Neural cell (in vitro differentiated cells): Measurements from ENCODE around the gene STUM. TPM values are rescaled to one million over a fixed set of nuclear protein-coding genes. Genes with fewer than 3 reads are reported as not detected.

ENCODE experiments used
- H2AFZ ChIP-seq: fragments of 200-600, 300-800 bp; sonication (generic), shearing (Covaris generic); 2 replicates; pipeline ENCODE4 v1.6.0; 2014; ENCODE audit warnings: low read depth, mild to moderate bottlenecking, antibody characterized with exemption, low read length, moderate library complexity
- H3F3A ChIP-seq: fragments of 200-600 bp; shearing (Covaris generic); 2 replicates; pipeline ENCODE4 v1.6.1; 2016; ENCODE audit warnings: mild to moderate bottlenecking, moderate library complexity, mixed read lengths, antibody characterized with exemption, low read length; ENCODE audit not compliant: insufficient read depth, poor library complexity, severe bottlenecking
- H3K27ac ChIP-seq: fragments of 200-600, 300-800 bp; sonication (generic), shearing (Covaris generic); 2 replicates; pipeline ENCODE4 v1.5.1; 2014; ENCODE audit warnings: mild to moderate bottlenecking, low read length, moderate library complexity
- H3K27me3 ChIP-seq: fragments of 300-800, 200-600 bp; sonication (generic), shearing (Covaris generic); 2 replicates; pipeline ENCODE4 v1.6.0; 2014; ENCODE audit warnings: mild to moderate bottlenecking, low read depth, low read length, moderate library complexity; ENCODE audit not compliant: insufficient read depth
- H3K36me3 ChIP-seq: fragments of 300-800, 200-600 bp; sonication (generic), shearing (Covaris generic); 2 replicates; pipeline ENCODE4 v1.5.1; 2014; ENCODE audit warnings: mild to moderate bottlenecking, antibody characterized with exemption, low read length, moderate library complexity; ENCODE audit not compliant: insufficient read depth
- H3K4me2 ChIP-seq: fragments of 300-800, 200-600 bp; sonication (generic), shearing (Covaris generic); 2 replicates; pipeline ENCODE4 v1.6.0; 2014; ENCODE audit warnings: mild to moderate bottlenecking, low read length
- H3K4me3 ChIP-seq: fragments of 300-800, 200-600 bp; sonication (generic), shearing (Covaris generic); 2 replicates; pipeline ENCODE4 v1.5.1; 2014; ENCODE audit warnings: mild to moderate bottlenecking, low read length, moderate library complexity
- H3K79me2 ChIP-seq: fragments of 200-600 bp; shearing (Covaris generic); replicated peaks from 2 replicates; pipeline ENCODE4 v1.6.0; 2014; ENCODE audit warnings: mild to moderate bottlenecking, low read length, moderate library complexity; ENCODE audit not compliant: insufficient read depth
- H3K9ac ChIP-seq: fragments of 300-800, 200-600 bp; sonication (generic), shearing (Covaris generic); 2 replicates; pipeline ENCODE4 v1.6.1; 2016; ENCODE audit warnings: mild to moderate bottlenecking, low read length, mixed read lengths
- H3K9me2 ChIP-seq: fragments of 200-600 bp; shearing (Covaris generic); 2 replicates; pipeline ENCODE4 v1.6.1; 2016; ENCODE audit warnings: mild to moderate bottlenecking, low read length, mixed read lengths; ENCODE audit not compliant: insufficient read depth
- H3K9me3 ChIP-seq: fragments of 200-600, 300-800 bp; sonication (generic), shearing (Covaris generic); 2 replicates; pipeline ENCODE4 v1.6.1; 2016; ENCODE audit warnings: mild to moderate bottlenecking, mixed run types, low read length, moderate library complexity, mixed read lengths
- H4K20me1 ChIP-seq: fragments of 200-600 bp; shearing (Covaris generic); 2 replicates; pipeline ENCODE4 v1.6.1; 2016; ENCODE audit warnings: mild to moderate bottlenecking, mixed run types; ENCODE audit not compliant: insufficient read depth
- EP300 ChIP-seq: fragments of 450-650 bp; conservative IDR thresholded peaks from 2 replicates; pipeline ENCODE4 v1.6.1; 2014; ENCODE audit warnings: antibody characterized with exemption, mild to moderate bottlenecking, moderate library complexity; ENCODE audit not compliant: poor library complexity, severe bottlenecking
- EZH2 ChIP-seq: fragments of 200-600, 300-800 bp; shearing (Covaris generic), sonication (generic); IDR thresholded peaks from 2 replicates; pipeline ENCODE4 v1.6.1; 2014; ENCODE audit warnings: antibody characterized with exemption, low read length, borderline replicate concordance, mild to moderate bottlenecking; ENCODE audit not compliant: insufficient read depth, poor library complexity, severe bottlenecking
- MXI1 ChIP-seq: fragments of 450-650 bp; conservative IDR thresholded peaks from 2 replicates; pipeline ENCODE4 v1.6.1; 2014; ENCODE audit warnings: antibody characterized with exemption, mild to moderate bottlenecking; ENCODE audit not compliant: poor library complexity, severe bottlenecking
- POLR2AphosphoS5 ChIP-seq: IDR thresholded peaks from 2 replicates; pipeline ENCODE4 v1.6.1; 2012
- RAD21 ChIP-seq: fragments of 450-650 bp; conservative IDR thresholded peaks from 2 replicates; pipeline ENCODE4 v1.6.1; 2014; ENCODE audit warnings: antibody characterized with exemption, mild to moderate bottlenecking, moderate library complexity
- SMC3 ChIP-seq: fragments of 450-650 bp; conservative IDR thresholded peaks from 2 replicates; pipeline ENCODE4 v1.6.1; 2014; ENCODE audit warnings: antibody characterized with exemption, mild to moderate bottlenecking, moderate library complexity; ENCODE audit not compliant: poor library complexity
- TAF1 ChIP-seq: IDR thresholded peaks from 2 replicates; pipeline ENCODE4 v1.6.1; 2012; ENCODE audit warnings: low read depth
- polyA plus RNA-seq: library from polyadenylated mRNA; depleted of rRNA; stranded (reverse); fragments of >200 nt; gene quantifications from 2 replicates; pipeline ENCODE4 v1.2.3, GENCODE V29; 2014
- TF ChIP-seq, protein P1 (sequence below): IDR thresholded peaks from 2 replicates; pipeline ENCODE4 v1.6.1; 2012; ENCODE audit warnings: borderline replicate concordance
- TF ChIP-seq, protein P2 (sequence below): fragments of 450-650 bp; IDR thresholded peaks from 2 replicates; pipeline ENCODE4 v1.5.1; 2014; ENCODE audit warnings: antibody characterized with exemption, mild to moderate bottlenecking, moderate library complexity; ENCODE audit not compliant: poor library complexity, severe bottlenecking

Gene STUM
- polyA plus RNA-seq, 1 donor from 2014 or later: 0.52 TPM

DNA sequence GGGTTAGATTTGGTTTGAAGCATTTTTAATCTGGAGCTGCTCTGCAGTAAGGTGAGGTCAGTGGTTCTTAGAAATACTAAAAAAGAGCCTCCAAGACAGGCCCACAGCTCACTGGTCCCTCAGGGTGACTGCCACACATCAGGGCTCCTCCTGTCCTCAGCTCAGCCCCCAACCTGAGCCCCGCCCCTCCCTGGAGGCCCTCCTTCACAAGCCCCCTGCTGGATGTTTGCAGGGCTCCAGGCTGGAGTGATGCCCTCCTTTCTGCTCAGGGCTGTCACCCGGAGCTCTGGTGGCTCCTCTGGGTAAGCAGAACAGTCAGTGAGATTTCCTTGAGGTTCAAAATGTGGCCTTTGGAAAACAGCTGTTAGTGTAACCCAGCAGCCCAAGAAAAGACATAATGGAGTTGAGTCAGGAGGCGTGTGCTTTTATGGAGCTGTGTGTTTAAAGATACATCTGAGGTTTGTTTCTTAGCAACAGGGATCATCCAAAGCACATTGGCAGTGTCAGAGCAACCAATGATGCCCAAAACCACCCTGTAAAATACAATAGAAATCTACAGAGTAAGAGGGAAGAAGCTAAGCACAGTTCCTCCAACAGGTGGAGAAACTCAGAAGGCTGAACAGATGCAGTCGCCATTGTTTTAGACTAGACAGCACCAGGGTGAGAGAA is 21.4 kb downstream of the STUM start:
- TF ChIP-seq RAD21 (no peak), SMC3 (no peak), EP300 (no peak), EZH2 (no peak), MXI1 (no peak), TAF1 (no peak), POLR2AphosphoS5 (no peak)
- TF ChIP-seq, protein P1, sequence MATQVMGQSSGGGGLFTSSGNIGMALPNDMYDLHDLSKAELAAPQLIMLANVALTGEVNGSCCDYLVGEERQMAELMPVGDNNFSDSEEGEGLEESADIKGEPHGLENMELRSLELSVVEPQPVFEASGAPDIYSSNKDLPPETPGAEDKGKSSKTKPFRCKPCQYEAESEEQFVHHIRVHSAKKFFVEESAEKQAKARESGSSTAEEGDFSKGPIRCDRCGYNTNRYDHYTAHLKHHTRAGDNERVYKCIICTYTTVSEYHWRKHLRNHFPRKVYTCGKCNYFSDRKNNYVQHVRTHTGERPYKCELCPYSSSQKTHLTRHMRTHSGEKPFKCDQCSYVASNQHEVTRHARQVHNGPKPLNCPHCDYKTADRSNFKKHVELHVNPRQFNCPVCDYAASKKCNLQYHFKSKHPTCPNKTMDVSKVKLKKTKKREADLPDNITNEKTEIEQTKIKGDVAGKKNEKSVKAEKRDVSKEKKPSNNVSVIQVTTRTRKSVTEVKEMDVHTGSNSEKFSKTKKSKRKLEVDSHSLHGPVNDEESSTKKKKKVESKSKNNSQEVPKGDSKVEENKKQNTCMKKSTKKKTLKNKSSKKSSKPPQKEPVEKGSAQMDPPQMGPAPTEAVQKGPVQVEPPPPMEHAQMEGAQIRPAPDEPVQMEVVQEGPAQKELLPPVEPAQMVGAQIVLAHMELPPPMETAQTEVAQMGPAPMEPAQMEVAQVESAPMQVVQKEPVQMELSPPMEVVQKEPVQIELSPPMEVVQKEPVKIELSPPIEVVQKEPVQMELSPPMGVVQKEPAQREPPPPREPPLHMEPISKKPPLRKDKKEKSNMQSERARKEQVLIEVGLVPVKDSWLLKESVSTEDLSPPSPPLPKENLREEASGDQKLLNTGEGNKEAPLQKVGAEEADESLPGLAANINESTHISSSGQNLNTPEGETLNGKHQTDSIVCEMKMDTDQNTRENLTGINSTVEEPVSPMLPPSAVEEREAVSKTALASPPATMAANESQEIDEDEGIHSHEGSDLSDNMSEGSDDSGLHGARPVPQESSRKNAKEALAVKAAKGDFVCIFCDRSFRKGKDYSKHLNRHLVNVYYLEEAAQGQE: no peak
- TF ChIP-seq, protein P2, sequence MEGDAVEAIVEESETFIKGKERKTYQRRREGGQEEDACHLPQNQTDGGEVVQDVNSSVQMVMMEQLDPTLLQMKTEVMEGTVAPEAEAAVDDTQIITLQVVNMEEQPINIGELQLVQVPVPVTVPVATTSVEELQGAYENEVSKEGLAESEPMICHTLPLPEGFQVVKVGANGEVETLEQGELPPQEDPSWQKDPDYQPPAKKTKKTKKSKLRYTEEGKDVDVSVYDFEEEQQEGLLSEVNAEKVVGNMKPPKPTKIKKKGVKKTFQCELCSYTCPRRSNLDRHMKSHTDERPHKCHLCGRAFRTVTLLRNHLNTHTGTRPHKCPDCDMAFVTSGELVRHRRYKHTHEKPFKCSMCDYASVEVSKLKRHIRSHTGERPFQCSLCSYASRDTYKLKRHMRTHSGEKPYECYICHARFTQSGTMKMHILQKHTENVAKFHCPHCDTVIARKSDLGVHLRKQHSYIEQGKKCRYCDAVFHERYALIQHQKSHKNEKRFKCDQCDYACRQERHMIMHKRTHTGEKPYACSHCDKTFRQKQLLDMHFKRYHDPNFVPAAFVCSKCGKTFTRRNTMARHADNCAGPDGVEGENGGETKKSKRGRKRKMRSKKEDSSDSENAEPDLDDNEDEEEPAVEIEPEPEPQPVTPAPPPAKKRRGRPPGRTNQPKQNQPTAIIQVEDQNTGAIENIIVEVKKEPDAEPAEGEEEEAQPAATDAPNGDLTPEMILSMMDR: no peak
- Histone ChIP-seq H2AFZ (no peak overlapping the region), H3K27ac (no peak overlapping the region), H3K9me2 (no peaks in the 10 kb centered on the region), H3K4me2 (no peak overlapping the region), H4K20me1 (no peaks in the 10 kb centered on the region), H3K9ac (no peak overlapping the region), H3F3A (no peaks in the 10 kb centered on the region), H3K4me3 (no peak overlapping the region), H3K36me3 (no peaks in the 10 kb centered on the region), H3K79me2 (no peaks in the 10 kb centered on the region), H3K9me3 (no peaks in the 10 kb centered on the region), H3K27me3 (no peaks in the 10 kb centered on the region)

- Histone ChIP-seq H3K9me2 (no peaks in the 10 kb centered on the region), H3F3A (no peaks in the 10 kb centered on the region), H3K27ac (no peak overlapping the region), H3K9me3 (no peaks in the 10 kb centered on the region), H3K9ac (no peak overlapping the region), H3K4me3 (no peak overlapping the region), H4K20me1 (no peaks in the 10 kb centered on the region), H3K27me3 (no peaks in the 10 kb centered on the region), H3K36me3 (no peaks in the 10 kb centered on the region), H3K79me2 (no peaks in the 10 kb centered on the region), H2AFZ (no peak overlapping the region), H3K4me2 (no peak overlapping the region)
- no peak for TF ChIP-seq SMC3
Measured at GRCh38 chr1:226571893-226572292, 23.3 kb downstream of the STUM start.
